Astrocyte (in vitro differentiated cells and primary cell): ENCODE measurements around the gene SFSWAP. TPM values are rescaled to one million over a fixed set of nuclear protein-coding genes. Genes with fewer than 3 reads are reported as not detected.

ENCODE experiments used
- DNase-seq: peaks from one replicate; pipeline ENCODE4 v3.0.0-alpha.2; 2010; ENCODE audit warnings: low read depth
- FAIRE-seq: peaks from 2 replicates; lab custom pipeline; 2011; peaks lifted over from hg19 to GRCh38; lab: Jason Lieb, UNC
- H2AFZ ChIP-seq: 2 replicates; pipeline ENCODE4 v1.6.0; 2012; ENCODE audit warnings: low read depth, low read length, inconsistent platforms
- H3K27ac ChIP-seq: 2 replicates; pipeline ENCODE4 v1.5.1; 2011; ENCODE audit warnings: low read depth, low read length, inconsistent platforms
- H3K27me3 ChIP-seq: 2 replicates; pipeline ENCODE4 v1.6.0; 2011; ENCODE audit warnings: low read length, inconsistent platforms; ENCODE audit not compliant: insufficient read depth
- H3K36me3 ChIP-seq: 2 replicates; pipeline ENCODE4 v1.5.1; 2011; ENCODE audit warnings: low read length, inconsistent platforms; ENCODE audit not compliant: insufficient read depth
- H3K4me1 ChIP-seq: 2 replicates; pipeline ENCODE4 v1.5.1; 2011; ENCODE audit warnings: low read length, inconsistent platforms; ENCODE audit not compliant: insufficient read depth
- H3K4me2 ChIP-seq: 2 replicates; pipeline ENCODE4 v1.6.0; 2012; ENCODE audit warnings: low read length, inconsistent platforms
- H3K4me3 ChIP-seq: 2 replicates; pipeline ENCODE4 v1.5.1; 2011; ENCODE audit warnings: low read depth, mild to moderate bottlenecking, low read length, inconsistent platforms; ENCODE audit not compliant: insufficient read depth
- H3K79me2 ChIP-seq: 2 replicates; pipeline ENCODE4 v1.6.0; 2012; ENCODE audit warnings: mild to moderate bottlenecking, low read length, inconsistent platforms; ENCODE audit not compliant: insufficient read depth
- H3K9ac ChIP-seq: 2 replicates; pipeline ENCODE4 v1.6.0; 2012; ENCODE audit warnings: mild to moderate bottlenecking, low read length, inconsistent platforms
- H3K9me3 ChIP-seq: 2 replicates; pipeline ENCODE4 v1.5.1; 2012; ENCODE audit warnings: low read depth, mild to moderate bottlenecking, low read length, inconsistent platforms; ENCODE audit not compliant: insufficient read depth
- H4K20me1 ChIP-seq: 2 replicates; pipeline ENCODE4 v1.6.0; 2012; ENCODE audit warnings: low read length, inconsistent platforms; ENCODE audit not compliant: insufficient read depth
- H3K27ac Mint-ChIP-seq: one replicate; pipeline ENCODE4 v1.8.0; 2021; ENCODE audit warnings: mild to moderate bottlenecking, mixed read lengths; ENCODE audit not compliant: unreplicated experiment
- H3K27me3 Mint-ChIP-seq: one replicate; pipeline ENCODE4 v1.8.0; 2021; ENCODE audit warnings: low read depth, mixed read lengths; ENCODE audit not compliant: unreplicated experiment
- H3K36me3 Mint-ChIP-seq: one replicate; pipeline ENCODE4 v1.8.0; 2021; ENCODE audit warnings: low read depth, mixed read lengths; ENCODE audit not compliant: unreplicated experiment
- H3K4me1 Mint-ChIP-seq: one replicate; pipeline ENCODE4 v1.8.0; 2021; ENCODE audit warnings: low read depth, mixed read lengths; ENCODE audit not compliant: unreplicated experiment
- H3K4me3 Mint-ChIP-seq: one replicate; pipeline ENCODE4 v1.8.0; 2021; ENCODE audit warnings: mild to moderate bottlenecking, moderate library complexity, mixed read lengths; ENCODE audit not compliant: unreplicated experiment
- H3K9me3 Mint-ChIP-seq: one replicate; pipeline ENCODE4 v1.8.0; 2021; ENCODE audit warnings: mild to moderate bottlenecking, mixed read lengths; ENCODE audit not compliant: unreplicated experiment
- CTCF ChIP-seq: IDR thresholded peaks from 2 replicates; pipeline ENCODE4 v1.5.1; 2011; ENCODE audit warnings: low read depth, mild to moderate bottlenecking, inconsistent platforms, low read length, moderate library complexity; ENCODE audit not compliant: insufficient read depth
- EZH2 ChIP-seq: IDR thresholded peaks from 2 replicates; pipeline ENCODE4 v1.6.1; 2012; ENCODE audit warnings: mild to moderate bottlenecking, low read length, inconsistent platforms; ENCODE audit not compliant: insufficient read depth
- total RNA-seq: library from RNA; stranded (reverse); gene quantifications from 2 replicates; pipeline ENCODE4 v1.2.1, GENCODE V29; 2021

The SFSWAP gene
- total RNA-seq, 1 donor from 2014 or later, result 35.7 TPM

- H2AFZ ChIP-seq, result peak overlapping the region; percentile 75
- peak overlapping the region; percentile 94 for H3K4me2 ChIP-seq
- H3K4me1 ChIP-seq, result peaks cover 23% of the 10 kb centered on the region
- FAIRE-seq (no peak), DNase-seq (no peak)
- no peaks in the 10 kb centered on the region for H3K79me2 ChIP-seq
- Mint-ChIP-seq H3K4me3 (no peak overlapping the region), H3K27me3 (peaks cover 17% of the 10 kb centered on the region), H3K9me3 (no peaks in the 10 kb centered on the region), H3K36me3 (no peaks in the 10 kb centered on the region), H3K27ac (no peak overlapping the region), H3K4me1 (no peaks in the 10 kb centered on the region)
- H3K27me3 ChIP-seq, result no peaks in the 10 kb centered on the region
- no peaks in the 10 kb centered on the region for H3K9me3 ChIP-seq
- peaks cover 22% of the 10 kb centered on the region for H4K20me1 ChIP-seq
- no peaks in the 10 kb centered on the region for H3K36me3 ChIP-seq
- peak overlapping the region; percentile 65 for H3K4me3 ChIP-seq
- H3K27ac ChIP-seq, result peak overlapping the region; percentile 6
- peak overlapping the region; percentile 73 for H3K9ac ChIP-seq
- TF ChIP-seq CTCF (no peak), EZH2 (no peak)
Observed at GRCh38 chr12:131830914-131831571, 120.2 kb downstream of the SFSWAP start.

GRCh38 chr12:131831635-131832041 lies 120.7 kb downstream of the SFSWAP start:
- H2AFZ ChIP-seq, result no peak overlapping the region
- H3K4me3 ChIP-seq, result peak overlapping the region; percentile 5

More at GRCh38 chr12:131831635-131832041, 120.7 kb downstream of the SFSWAP start:
- Mint-ChIP-seq H3K4me3 (no peak overlapping the region), H3K4me1 (no peaks in the 10 kb centered on the region), H3K27me3 (peaks cover 11% of the 10 kb centered on the region), H3K9me3 (no peaks in the 10 kb centered on the region), H3K36me3 (no peaks in the 10 kb centered on the region), H3K27ac (no peak overlapping the region)
- H3K36me3 ChIP-seq, result no peaks in the 10 kb centered on the region
- peaks cover 24% of the 10 kb centered on the region for H4K20me1 ChIP-seq
- DNase-seq (peak; percentile 55), FAIRE-seq (no peak)
- H3K4me2 ChIP-seq, result peak overlapping the region; percentile 94
- peak overlapping the region; percentile 73 for H3K9ac ChIP-seq
- H3K4me1 ChIP-seq, result peaks cover 23% of the 10 kb centered on the region
- no peaks in the 10 kb centered on the region for H3K9me3 ChIP-seq
- H3K27me3 ChIP-seq, result no peaks in the 10 kb centered on the region
- H3K27ac ChIP-seq, result no peak overlapping the region
- TF ChIP-seq EZH2 (no peak), CTCF (no peak)
- no peaks in the 10 kb centered on the region for H3K79me2 ChIP-seq
